Measurements from ENCODE around the gene FUT8. TPM values are rescaled to one million over a fixed set of nuclear protein-coding genes. Genes with fewer than 3 reads are reported as not detected.

Gene FUT8
- total RNA-seq, 1 experiment from 2014 or later: 33.0 TPM

DNA sequence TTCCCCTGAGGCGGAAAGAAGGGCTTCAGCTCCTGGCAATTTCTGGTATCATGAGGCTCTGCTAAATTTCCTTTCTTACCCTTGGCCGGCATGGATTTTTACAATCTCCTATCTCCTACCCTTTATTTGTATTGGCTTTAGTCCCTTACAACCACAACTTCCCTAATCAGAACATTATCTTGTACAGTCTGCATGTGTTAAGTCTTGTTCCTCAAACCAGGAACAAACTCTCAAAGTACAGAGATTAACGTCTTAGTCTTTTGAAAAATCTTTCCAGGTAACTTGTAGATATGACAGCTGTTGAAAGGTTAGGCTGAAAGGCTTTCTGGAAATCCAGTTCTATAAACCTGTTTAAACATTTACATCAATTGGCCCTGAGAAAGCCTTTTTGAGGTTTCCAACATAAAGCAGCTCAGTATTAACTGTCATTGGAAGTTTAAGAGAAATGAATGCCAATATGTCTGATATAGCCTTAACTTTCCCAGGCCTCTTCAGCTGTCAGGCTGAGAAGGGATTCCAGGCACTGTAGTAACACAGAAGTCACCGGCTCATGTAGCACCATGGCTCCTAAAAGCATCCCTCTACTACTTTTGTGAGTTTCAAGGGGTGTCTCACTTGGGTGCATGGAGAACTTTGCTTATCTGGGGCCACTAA lies 360.5 kb downstream of the FUT8 start:
- no peaks in the 10 kb centered on the region for H3K4me1 ChIP-seq (ENCODE audit: low read length)
- no peaks in the 10 kb centered on the region for H3K79me2 ChIP-seq (ENCODE audit: low read length)
- no peak overlapping the region for H3K27ac ChIP-seq (ENCODE audit: low read length)
- no peaks in the 10 kb centered on the region for H3K27me3 ChIP-seq (ENCODE audit: low read length)
- no peak overlapping the region for H3K4me3 ChIP-seq (ENCODE audit: low read length)
- H3K4me2 ChIP-seq (ENCODE audit: low read depth, low read length, poor library complexity, severe bottlenecking): no peak overlapping the region
- no peaks in the 10 kb centered on the region for H3K9me3 ChIP-seq (ENCODE audit: low read length)
- DNase-seq: no peak
- H3K9me2 ChIP-seq (replicated peaks; ENCODE audit: insufficient read depth, low read length): no peaks in the 10 kb centered on the region
- no peaks in the 10 kb centered on the region for H3K36me3 ChIP-seq (ENCODE audit: insufficient read depth, low read length)
- no peak overlapping the region for H2AFZ ChIP-seq (ENCODE audit: low read length)
- no peaks in the 10 kb centered on the region for H4K20me1 ChIP-seq (ENCODE audit: insufficient read depth, low read depth, low read length)
- H3K9ac ChIP-seq (ENCODE audit: low read length): no peak overlapping the region

DNA sequence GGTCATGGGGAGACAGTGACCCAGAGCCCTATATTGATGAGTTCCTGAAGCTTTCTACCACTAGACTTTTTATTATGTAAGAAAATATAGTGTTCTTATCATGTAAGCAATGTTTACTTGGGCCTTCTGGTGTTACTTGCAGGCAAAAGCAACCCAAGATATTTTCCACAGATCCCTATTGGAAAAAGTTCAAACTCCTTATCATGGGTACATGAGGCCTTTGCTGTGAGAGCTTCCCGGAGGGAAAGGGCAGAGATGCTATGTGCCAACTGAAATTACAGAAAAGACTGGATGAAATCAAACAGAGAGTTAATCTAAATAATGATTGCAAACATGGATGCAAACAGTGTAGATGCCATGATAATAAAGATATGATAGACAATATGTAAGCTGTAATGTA lies 361.5 kb downstream of the FUT8 start:
- H2AFZ ChIP-seq (ENCODE audit: low read length): no peak overlapping the region
- H3K4me3 ChIP-seq (ENCODE audit: low read length): no peak overlapping the region
- H4K20me1 ChIP-seq (ENCODE audit: insufficient read depth, low read depth, low read length): no peaks in the 10 kb centered on the region
- H3K79me2 ChIP-seq (ENCODE audit: low read length): no peaks in the 10 kb centered on the region
- H3K27me3 ChIP-seq (ENCODE audit: low read length): no peaks in the 10 kb centered on the region
- no peak overlapping the region for H3K27ac ChIP-seq (ENCODE audit: low read length)
- H3K9me2 ChIP-seq (replicated peaks; ENCODE audit: insufficient read depth, low read length): no peaks in the 10 kb centered on the region
- H3K4me1 ChIP-seq (ENCODE audit: low read length): no peaks in the 10 kb centered on the region
- H3K9me3 ChIP-seq (ENCODE audit: low read length): no peaks in the 10 kb centered on the region
- no peak overlapping the region for H3K4me2 ChIP-seq (ENCODE audit: low read depth, low read length, poor library complexity, severe bottlenecking)
- H3K9ac ChIP-seq (ENCODE audit: low read length): no peak overlapping the region
- DNase-seq: no peak
- no peaks in the 10 kb centered on the region for H3K36me3 ChIP-seq (ENCODE audit: insufficient read depth, low read length)

DNA sequence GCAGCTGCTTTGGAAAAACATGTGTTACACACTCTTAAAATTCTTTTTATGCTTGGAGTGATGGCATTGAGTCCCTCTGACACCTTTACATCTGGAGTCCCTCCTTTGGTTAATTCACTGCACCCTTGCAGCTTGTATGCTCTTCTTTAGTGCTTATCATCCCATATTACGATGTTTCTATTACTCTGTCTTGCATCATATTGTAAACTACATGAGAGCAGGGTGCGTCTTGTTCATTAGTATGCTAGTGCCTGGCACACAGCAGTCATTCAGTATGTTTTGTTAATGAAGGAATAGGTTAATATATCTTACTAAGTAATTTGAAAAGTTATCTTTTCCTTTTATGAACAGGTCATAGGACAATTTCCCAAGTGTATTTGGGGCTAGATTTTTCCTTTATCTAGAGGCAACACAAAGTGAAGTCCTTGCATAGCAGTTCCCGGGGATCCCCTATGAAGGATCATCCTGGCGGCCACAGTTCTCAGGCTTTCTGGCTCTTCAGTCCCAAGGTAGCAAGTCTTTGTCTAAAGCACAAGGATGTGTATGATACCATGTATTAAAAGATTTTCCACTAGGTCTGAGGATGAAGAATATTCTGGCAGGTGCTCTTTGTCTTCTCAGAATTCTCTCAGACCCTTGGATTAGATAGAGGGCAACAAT lies 363.8 kb downstream of the FUT8 start:
- no peaks in the 10 kb centered on the region for H3K9me3 ChIP-seq (ENCODE audit: low read length)
- H3K4me3 ChIP-seq (ENCODE audit: low read length): no peak overlapping the region

DNA sequence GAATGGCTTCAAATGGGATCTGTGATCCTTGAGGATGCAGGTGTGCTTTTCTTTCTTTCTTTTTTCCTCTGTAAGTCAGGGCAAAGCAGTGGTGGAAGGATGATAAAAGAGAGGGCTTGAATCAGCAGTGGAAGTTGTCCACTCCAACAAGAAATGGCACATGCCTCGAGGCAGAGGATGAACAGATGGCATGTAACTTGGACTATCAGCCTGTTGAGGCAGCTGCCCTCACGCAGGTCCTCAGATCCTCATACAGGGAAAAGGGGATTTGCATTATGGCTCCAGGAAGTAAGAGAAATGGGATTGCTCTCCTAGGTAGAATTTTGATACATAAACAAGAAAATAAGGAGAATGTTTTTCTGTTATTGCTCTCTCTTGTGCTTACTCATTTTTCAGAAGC lies 368.0 kb downstream of the FUT8 start:
- H2AFZ ChIP-seq (ENCODE audit: low read length): no peak overlapping the region
- H3K27ac ChIP-seq (ENCODE audit: low read length): no peak overlapping the region
- no peak overlapping the region for H3K9ac ChIP-seq (ENCODE audit: low read length)
- no peaks in the 10 kb centered on the region for H3K9me2 ChIP-seq (replicated peaks; ENCODE audit: insufficient read depth, low read length)
- no peaks in the 10 kb centered on the region for H3K4me1 ChIP-seq (ENCODE audit: low read length)
- no peaks in the 10 kb centered on the region for H3K36me3 ChIP-seq (ENCODE audit: insufficient read depth, low read length)
- no peaks in the 10 kb centered on the region for H3K27me3 ChIP-seq (ENCODE audit: low read length)
- H3K4me3 ChIP-seq (ENCODE audit: low read length): no peak overlapping the region
- no peaks in the 10 kb centered on the region for H4K20me1 ChIP-seq (ENCODE audit: insufficient read depth, low read depth, low read length)
- no peak overlapping the region for H3K4me2 ChIP-seq (ENCODE audit: low read depth, low read length, poor library complexity, severe bottlenecking)
- no peaks in the 10 kb centered on the region for H3K9me3 ChIP-seq (ENCODE audit: low read length)
- no peak for DNase-seq
- H3K79me2 ChIP-seq (ENCODE audit: low read length): no peaks in the 10 kb centered on the region

More for the DNA sequence above, 363.8 kb downstream of the FUT8 start:
- no peaks in the 10 kb centered on the region for H3K9me2 ChIP-seq (replicated peaks; ENCODE audit: insufficient read depth, low read length)
- H3K4me1 ChIP-seq (ENCODE audit: low read length): no peaks in the 10 kb centered on the region
- H3K4me2 ChIP-seq (ENCODE audit: low read depth, low read length, poor library complexity, severe bottlenecking): no peak overlapping the region
- H3K79me2 ChIP-seq (ENCODE audit: low read length): no peaks in the 10 kb centered on the region
- H3K9ac ChIP-seq (ENCODE audit: low read length): no peak overlapping the region
- H3K36me3 ChIP-seq (ENCODE audit: insufficient read depth, low read length): no peaks in the 10 kb centered on the region
- H2AFZ ChIP-seq (ENCODE audit: low read length): no peak overlapping the region
- no peak for DNase-seq
- no peaks in the 10 kb centered on the region for H3K27me3 ChIP-seq (ENCODE audit: low read length)
- H4K20me1 ChIP-seq (ENCODE audit: insufficient read depth, low read depth, low read length): no peaks in the 10 kb centered on the region
- H3K27ac ChIP-seq (ENCODE audit: low read length): no peak overlapping the region

DNA sequence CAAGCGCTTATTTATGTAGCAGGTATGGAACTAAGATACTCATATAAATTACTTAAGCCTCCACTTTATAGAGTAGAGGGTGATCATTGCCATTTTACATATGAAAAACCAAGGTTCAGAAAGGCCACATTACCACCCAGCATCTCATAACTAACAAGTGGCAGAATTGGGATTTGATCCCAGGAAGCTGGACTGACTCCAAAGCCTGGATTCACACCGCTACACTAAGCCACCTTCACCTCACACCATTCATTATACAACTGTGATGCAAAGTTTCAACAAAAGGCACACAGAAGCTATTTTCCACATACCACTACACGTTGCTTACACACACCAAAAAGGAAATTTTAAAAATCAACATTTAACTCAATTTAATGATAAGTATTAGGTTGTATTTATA lies 370.6 kb downstream of the FUT8 start:
- Histone ChIP-seq H3K9me2 (replicated peaks; ENCODE audit: insufficient read depth, low read length) (no peaks in the 10 kb centered on the region), H3K36me3 (ENCODE audit: insufficient read depth, low read length) (no peaks in the 10 kb centered on the region), H3K4me1 (ENCODE audit: low read length) (no peaks in the 10 kb centered on the region), H3K9ac (ENCODE audit: low read length) (no peak overlapping the region), H4K20me1 (ENCODE audit: insufficient read depth, low read depth, low read length) (no peaks in the 10 kb centered on the region), H3K4me3 (ENCODE audit: low read length) (no peak overlapping the region), H3K27me3 (ENCODE audit: low read length) (no peaks in the 10 kb centered on the region), H3K9me3 (ENCODE audit: low read length) (no peaks in the 10 kb centered on the region), H3K79me2 (ENCODE audit: low read length) (no peaks in the 10 kb centered on the region), H2AFZ (ENCODE audit: low read length) (no peak overlapping the region), H3K27ac (ENCODE audit: low read length) (no peak overlapping the region), H3K4me2 (ENCODE audit: low read depth, low read length, poor library complexity, severe bottlenecking) (no peak overlapping the region)
- no peak for DNase-seq

DNA sequence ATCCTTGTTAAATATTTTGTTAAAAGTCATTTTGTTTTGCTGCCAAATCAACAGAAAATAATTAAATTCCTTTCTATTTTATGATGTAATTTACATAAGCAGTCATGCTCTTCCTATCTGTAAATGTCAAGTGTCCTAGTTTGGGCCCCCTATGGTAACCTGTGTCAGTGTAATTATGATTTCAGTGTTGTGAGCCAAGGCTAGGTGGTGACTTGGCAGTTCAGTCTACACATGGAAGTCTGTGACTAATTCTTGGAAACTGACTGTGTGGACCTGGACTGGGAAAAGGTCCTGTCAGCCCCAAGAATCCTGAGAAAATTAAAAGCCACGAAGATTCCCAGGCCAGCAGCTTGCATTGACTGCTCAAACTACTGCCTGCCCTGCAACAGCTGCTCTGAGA lies 371.0 kb downstream of the FUT8 start:
- no peak overlapping the region for H3K4me2 ChIP-seq (ENCODE audit: low read depth, low read length, poor library complexity, severe bottlenecking)
- no peaks in the 10 kb centered on the region for H3K9me3 ChIP-seq (ENCODE audit: low read length)
- no peak overlapping the region for H2AFZ ChIP-seq (ENCODE audit: low read length)
- no peak overlapping the region for H3K4me3 ChIP-seq (ENCODE audit: low read length)
- H3K27ac ChIP-seq (ENCODE audit: low read length): no peak overlapping the region
- H3K4me1 ChIP-seq (ENCODE audit: low read length): no peaks in the 10 kb centered on the region
- DNase-seq: no peak
- no peaks in the 10 kb centered on the region for H4K20me1 ChIP-seq (ENCODE audit: insufficient read depth, low read depth, low read length)
- no peaks in the 10 kb centered on the region for H3K36me3 ChIP-seq (ENCODE audit: insufficient read depth, low read length)
- H3K9ac ChIP-seq (ENCODE audit: low read length): no peak overlapping the region
- no peaks in the 10 kb centered on the region for H3K79me2 ChIP-seq (ENCODE audit: low read length)
- H3K9me2 ChIP-seq (replicated peaks; ENCODE audit: insufficient read depth, low read length): no peaks in the 10 kb centered on the region
- no peaks in the 10 kb centered on the region for H3K27me3 ChIP-seq (ENCODE audit: low read length)

DNA sequence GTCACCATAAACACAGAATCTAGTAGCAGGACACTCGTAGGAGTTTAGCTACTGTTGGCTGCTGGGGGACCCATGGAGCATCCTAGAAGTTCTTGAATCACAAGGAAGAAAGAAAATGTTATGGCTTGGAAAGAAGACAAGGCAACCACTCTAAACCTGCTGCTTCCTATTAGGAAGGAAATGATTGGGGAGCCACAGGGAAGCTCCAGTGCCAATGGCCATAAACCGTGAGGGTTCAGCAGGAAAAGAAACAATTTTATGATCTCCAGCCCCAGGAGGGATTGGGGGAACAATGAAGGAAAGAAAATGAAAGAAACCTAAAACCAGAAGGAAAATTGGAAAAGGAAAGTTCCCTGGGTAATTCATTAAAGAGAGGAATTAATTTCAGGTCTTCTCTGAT lies 372.0 kb downstream of the FUT8 start:
- Histone ChIP-seq H3K9ac (ENCODE audit: low read length) (no peak overlapping the region), H3K4me3 (ENCODE audit: low read length) (no peak overlapping the region), H4K20me1 (ENCODE audit: insufficient read depth, low read depth, low read length) (no peaks in the 10 kb centered on the region), H3K27me3 (ENCODE audit: low read length) (no peaks in the 10 kb centered on the region), H3K27ac (ENCODE audit: low read length) (no peak overlapping the region), H2AFZ (ENCODE audit: low read length) (no peak overlapping the region), H3K4me1 (ENCODE audit: low read length) (no peaks in the 10 kb centered on the region), H3K9me3 (ENCODE audit: low read length) (no peaks in the 10 kb centered on the region), H3K9me2 (replicated peaks; ENCODE audit: insufficient read depth, low read length) (no peaks in the 10 kb centered on the region), H3K4me2 (ENCODE audit: low read depth, low read length, poor library complexity, severe bottlenecking) (no peak overlapping the region), H3K36me3 (ENCODE audit: insufficient read depth, low read length) (no peaks in the 10 kb centered on the region), H3K79me2 (ENCODE audit: low read length) (no peaks in the 10 kb centered on the region)
- DNase-seq: no peak

DNA sequence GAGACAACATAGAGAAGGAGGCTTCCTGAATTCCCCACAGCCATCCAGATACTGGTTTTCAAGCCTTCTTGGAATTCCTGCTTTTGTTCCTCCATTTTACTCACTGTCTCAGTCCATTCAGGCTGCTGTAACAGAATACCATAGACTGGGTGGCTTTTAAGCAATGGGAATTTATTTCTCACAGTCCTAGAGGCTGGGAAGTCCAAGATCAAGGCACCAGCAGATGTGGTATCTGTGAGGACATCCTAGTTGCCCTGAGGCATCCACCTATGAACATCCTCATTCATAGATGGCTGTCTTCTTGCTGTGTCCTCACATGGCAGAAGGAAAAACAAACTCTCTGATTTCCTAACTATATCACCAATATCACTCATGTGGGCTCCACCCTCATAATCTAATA lies 374.9 kb downstream of the FUT8 start:
- H3K4me2 ChIP-seq (ENCODE audit: low read depth, low read length, poor library complexity, severe bottlenecking): no peak overlapping the region
- no peak overlapping the region for H2AFZ ChIP-seq (ENCODE audit: low read length)
- DNase-seq: no peak
- no peaks in the 10 kb centered on the region for H3K9me3 ChIP-seq (ENCODE audit: low read length)
- no peaks in the 10 kb centered on the region for H3K36me3 ChIP-seq (ENCODE audit: insufficient read depth, low read length)
- H3K4me1 ChIP-seq (ENCODE audit: low read length): no peaks in the 10 kb centered on the region
- H3K9ac ChIP-seq (ENCODE audit: low read length): no peak overlapping the region
- no peaks in the 10 kb centered on the region for H3K79me2 ChIP-seq (ENCODE audit: low read length)
- H3K27me3 ChIP-seq (ENCODE audit: low read length): no peaks in the 10 kb centered on the region
- H3K4me3 ChIP-seq (ENCODE audit: low read length): no peak overlapping the region
- no peaks in the 10 kb centered on the region for H3K9me2 ChIP-seq (replicated peaks; ENCODE audit: insufficient read depth, low read length)
- H3K27ac ChIP-seq (ENCODE audit: low read length): no peak overlapping the region
- no peaks in the 10 kb centered on the region for H4K20me1 ChIP-seq (ENCODE audit: insufficient read depth, low read depth, low read length)
